HepG2 (cell line): ENCODE results near the gene SSTR5. TPM values are rescaled to one million over a fixed set of nuclear protein-coding genes. Genes with fewer than 3 reads are reported as not detected.

Source experiments
- AKAP8 ChIP-seq: sonication (generic); formaldehyde crosslinking; IDR thresholded peaks from 2 replicates; pipeline ENCODE4 v1.5.1; 2020; ENCODE audit warnings: mild to moderate bottlenecking, missing genetic modification reagents
- CSRNP1 ChIP-seq: sonication (generic); formaldehyde crosslinking; IDR thresholded peaks from 2 replicates; pipeline ENCODE4 v1.8.1; 2023; ENCODE audit warnings: mild to moderate bottlenecking, missing genetic modification reagents
- ESRRA ChIP-seq: sonication (generic); formaldehyde crosslinking; IDR thresholded peaks from 2 replicates; pipeline ENCODE4 v1.5.1; 2020; ENCODE audit warnings: mild to moderate bottlenecking, low read depth, missing genetic modification reagents
- GABPB1 ChIP-seq: IDR thresholded peaks from 2 replicates; pipeline ENCODE4 v1.6.1; 2016; ENCODE audit warnings: mild to moderate bottlenecking, missing genetic modification reagents, moderate library complexity, missing compliant biosample characterization
- NBN ChIP-seq: fragments of 450-650 bp; conservative IDR thresholded peaks from 2 replicates; pipeline ENCODE4 v1.6.1; 2017
- NCOA5 ChIP-seq: sonication (generic); formaldehyde crosslinking; IDR thresholded peaks from 2 replicates; pipeline ENCODE4 v1.4.0; 2020; ENCODE audit warnings: missing genetic modification reagents
- PRDM10 ChIP-seq: sonication (generic); formaldehyde crosslinking; IDR thresholded peaks from 2 replicates; pipeline ENCODE4 v1.4.0; 2020; ENCODE audit warnings: low read depth, missing genetic modification reagents
- RORA ChIP-seq: sonication (generic); formaldehyde crosslinking; IDR thresholded peaks from 2 replicates; pipeline ENCODE4 v1.5.0; 2020; ENCODE audit warnings: mild to moderate bottlenecking, missing genetic modification reagents, moderate library complexity
- SCMH1 ChIP-seq: sonication (generic); formaldehyde crosslinking; IDR thresholded peaks from 2 replicates; pipeline ENCODE4 v1.9.0; 2021; ENCODE audit warnings: missing genetic modification reagents, mild to moderate bottlenecking, borderline replicate concordance
- SNAPC2 ChIP-seq: sonication (generic); formaldehyde crosslinking; IDR thresholded peaks from 2 replicates; pipeline ENCODE4 v1.8.1; 2022; ENCODE audit warnings: mild to moderate bottlenecking, missing genetic modification reagents
- SP140L ChIP-seq: sonication (generic); formaldehyde crosslinking; IDR thresholded peaks from 2 replicates; pipeline ENCODE4 v1.4.0; 2020; ENCODE audit warnings: missing genetic modification reagents, borderline replicate concordance
- STAG1 ChIP-seq: sonication (generic); formaldehyde crosslinking; IDR thresholded peaks from 2 replicates; pipeline ENCODE4 v1.4.0; 2020; ENCODE audit warnings: missing genetic modification reagents
- TARDBP ChIP-seq: sonication (generic); formaldehyde crosslinking; IDR thresholded peaks from 2 replicates; pipeline ENCODE4 v1.8.0; 2022; ENCODE audit warnings: mild to moderate bottlenecking, missing genetic modification reagents
- TERF1 ChIP-seq: sonication (generic); formaldehyde crosslinking; IDR thresholded peaks from 2 replicates; pipeline ENCODE4 v1.8.0; 2022; ENCODE audit warnings: mild to moderate bottlenecking, missing genetic modification reagents, moderate library complexity
- TRAFD1 ChIP-seq: sonication (generic); formaldehyde crosslinking; IDR thresholded peaks from 2 replicates; pipeline ENCODE4 v1.5.1; 2020; ENCODE audit warnings: missing genetic modification reagents, mild to moderate bottlenecking, borderline replicate concordance
- ZKSCAN1 ChIP-seq: fragments of 150-350 bp; IDR thresholded peaks from 2 replicates; pipeline ENCODE4 v1.6.1; 2014; ENCODE audit warnings: low read length
- ZNF256 ChIP-seq: sonication (generic); formaldehyde crosslinking; conservative IDR thresholded peaks from 2 replicates; pipeline ENCODE4 v1.4.0; 2020; ENCODE audit warnings: missing genetic modification reagents
- ZNF510 ChIP-seq: sonication (generic); formaldehyde crosslinking; IDR thresholded peaks from 2 replicates; pipeline ENCODE4 v1.4.0; 2020; ENCODE audit warnings: low read depth, mild to moderate bottlenecking, missing genetic modification reagents
- ZNF557 ChIP-seq: sonication (generic); formaldehyde crosslinking; IDR thresholded peaks from 2 replicates; pipeline ENCODE4 v1.4.0; 2020; ENCODE audit warnings: missing genetic modification reagents
- ZNF563 ChIP-seq: sonication (generic); formaldehyde crosslinking; IDR thresholded peaks from 2 replicates; pipeline ENCODE4 v1.8.0; 2022; ENCODE audit warnings: mild to moderate bottlenecking, moderate library complexity, missing genetic modification reagents
- ZNF597 ChIP-seq: sonication (generic); formaldehyde crosslinking; IDR thresholded peaks from 2 replicates; pipeline ENCODE4 v1.5.0; 2020; ENCODE audit warnings: missing genetic modification reagents
- ZNF747 ChIP-seq: sonication (generic); formaldehyde crosslinking; IDR thresholded peaks from 2 replicates; pipeline ENCODE4 v1.8.1; 2023; ENCODE audit warnings: missing genetic modification reagents, mild to moderate bottlenecking, borderline replicate concordance
- ZNF782 ChIP-seq: sonication (generic); formaldehyde crosslinking; IDR thresholded peaks from 2 replicates; pipeline ENCODE4 v1.4.0; 2020; ENCODE audit warnings: missing genetic modification reagents, mild to moderate bottlenecking, borderline replicate concordance
- polyA plus RNA-seq, 8 experiments: library from polyadenylated mRNA; depleted of rRNA in 3 of 8; stranded (reverse) in 7 of 8; unstranded in 1 of 8; fragments of >200 nt; fragmentation: Illumina TruSeq in 4 of 8; extraction: Trizol in 4 of 8; gene quantifications; 2 replicates each; pipeline versions ENCODE4 v1.2.1 to v1.2.3, GENCODE V29; 2011 to 2016; ENCODE audit warnings: low read depth in 4 of 8, missing spikeins in 1 of 8, mixed read lengths in 1 of 8; ENCODE audit not compliant: insufficient read depth in 1 of 8
- total RNA-seq, 5 experiments: library from RNA; depleted of rRNA; stranded (reverse); fragments of >200 nt; fragmentation: Illumina TruSeq; extraction: Trizol; gene quantifications; 2 replicates each; pipeline ENCODE4 v1.2.3, GENCODE V29; 2016; ENCODE audit warnings: low read depth in 1 of 5

Gene SSTR5
- total and polyA plus RNA-seq, 2 of the 13 experiments (the other 11 are each of a cell fraction or from before 2014, with no cell fraction given): 0.20 to 0.49 TPM

GRCh38 chr16:1030473-1030901 is 42.1 kb upstream of the SSTR5 start (continued):
- TF ChIP-seq PRDM10 (CRISPR knock-in tag) (no peak), ZNF563 (CRISPR knock-in tag) (no peak), RORA (CRISPR knock-in tag) (no peak), ESRRA (CRISPR knock-in tag) (no peak), SCMH1 (CRISPR knock-in tag) (no peak), SP140L (no peak), GABPB1 (peak; percentile 17; the same call in 1 of the 2 replicates), ZNF782 (CRISPR knock-in tag) (no peak), ZNF557 (CRISPR knock-in tag) (no peak), TRAFD1 (CRISPR knock-in tag) (no peak), ZNF510 (CRISPR knock-in tag) (no peak), NCOA5 (CRISPR knock-in tag) (no peak), SNAPC2 (no peak), NBN (no peak), ZNF747 (CRISPR knock-in tag) (no peak), CSRNP1 (no peak), ZNF597 (CRISPR knock-in tag) (no peak), ZKSCAN1 (no peak), AKAP8 (CRISPR knock-in tag) (no peak), TERF1 (CRISPR knock-in tag) (no peak), TARDBP (no peak), ZNF256 (no peak), STAG1 (peak; percentile 31)
